GM23338 (cell line): ENCODE data around the gene HELT. TPM values are rescaled to one million over a fixed set of nuclear protein-coding genes. Genes with fewer than 3 reads are reported as not detected.

Experiments used
- ATAC-seq: fragments of 200-7000 bp; cut with Tn5 transposase; 3 replicates; pipeline ENCODE4 v1.9.1; 2020
- DNase-seq: peaks from one replicate; pipeline ENCODE4 v3.0.0-alpha.2; 2015; ENCODE audit warnings: low spot score
- H2AFZ ChIP-seq: fragments of 200-600 bp; sonication (generic); 2 replicates; pipeline ENCODE4 v1.8.0; 2016; ENCODE audit warnings: antibody characterized with exemption, mild to moderate bottlenecking, moderate library complexity
- H3F3A ChIP-seq: fragments of 200-600 bp; sonication (generic); replicated peaks from 2 replicates; pipeline ENCODE4 v1.8.0; 2017; ENCODE audit warnings: antibody characterized with exemption, mixed run types, low read depth
- H3K27ac ChIP-seq: fragments of 200-600 bp; sonication (generic); 2 replicates; pipeline ENCODE4 v1.6.1; 2016; ENCODE audit warnings: low read depth
- H3K27me3 ChIP-seq: fragments of 200-600 bp; sonication (generic); 2 replicates; pipeline ENCODE4 v1.8.0; 2016; ENCODE audit warnings: mild to moderate bottlenecking, mixed run types, moderate library complexity; ENCODE audit not compliant: insufficient read depth
- H3K36me3 ChIP-seq: fragments of 200-600 bp; sonication (generic); 2 replicates; pipeline ENCODE4 v1.8.0; 2016; ENCODE audit warnings: mild to moderate bottlenecking; ENCODE audit not compliant: insufficient read depth
- H3K4me1 ChIP-seq: fragments of 200-600 bp; sonication (generic); 2 replicates; pipeline ENCODE4 v1.8.0; 2016; ENCODE audit warnings: mild to moderate bottlenecking, moderate library complexity; ENCODE audit not compliant: insufficient read depth
- H3K4me2 ChIP-seq: fragments of 200-600 bp; sonication (generic); 2 replicates; pipeline ENCODE4 v1.7.1; 2017; ENCODE audit warnings: mixed run types
- H3K4me3 ChIP-seq: fragments of 200-600 bp; sonication (generic); 2 replicates; pipeline ENCODE4 v1.6.1; 2016; ENCODE audit warnings: mixed run types
- H3K79me2 ChIP-seq: fragments of 200-600 bp; sonication (generic); replicated peaks from 2 replicates; pipeline ENCODE4 v1.8.0; 2017; ENCODE audit warnings: mild to moderate bottlenecking; ENCODE audit not compliant: insufficient read depth
- H3K9me2 ChIP-seq: fragments of 200-600 bp; sonication (generic); 2 replicates; pipeline ENCODE4 v1.8.0; 2017; ENCODE audit not compliant: insufficient read depth
- H4K20me1 ChIP-seq: fragments of 200-600 bp; sonication (generic); replicated peaks from 2 replicates; pipeline ENCODE4 v1.8.0; 2017; ENCODE audit warnings: mild to moderate bottlenecking; ENCODE audit not compliant: insufficient read depth
- H3K27ac Mint-ChIP-seq: 2 replicates; pipeline ENCODE4 v1.8.0; 2020; ENCODE audit warnings: inconsistent platforms, mild to moderate bottlenecking, moderate library complexity, mixed read lengths
- H3K27me3 Mint-ChIP-seq: 3 replicates; pipeline ENCODE4 v1.8.0; 2022; ENCODE audit warnings: low read depth, mild to moderate bottlenecking, moderate library complexity, mixed read lengths, inconsistent platforms; ENCODE audit not compliant: insufficient read depth, poor library complexity
- H3K36me3 Mint-ChIP-seq: 3 replicates; pipeline ENCODE4 v1.8.0; 2021; ENCODE audit warnings: low read depth, mild to moderate bottlenecking, inconsistent platforms, moderate library complexity, mixed read lengths
- H3K4me1 Mint-ChIP-seq: 3 replicates; pipeline ENCODE4 v1.8.0; 2020; ENCODE audit warnings: mild to moderate bottlenecking, inconsistent platforms, mixed read lengths
- H3K4me3 Mint-ChIP-seq: 3 replicates; pipeline ENCODE4 v1.8.0; 2021; ENCODE audit warnings: moderate library complexity, mild to moderate bottlenecking, inconsistent platforms, mixed read lengths
- H3K9me3 Mint-ChIP-seq: 3 replicates; pipeline ENCODE4 v1.8.0; 2020; ENCODE audit warnings: moderate library complexity, mild to moderate bottlenecking, inconsistent platforms, mixed read lengths
- CTCF ChIP-seq, 2 experiments: fragments of 200-600 bp in 1 of 2; sonication (generic) in 1 of 2; conservative IDR thresholded peaks; 2 replicates each; pipeline versions ENCODE4 v1.5.1 to v1.6.1; 2016 to 2017; ENCODE audit warnings: antibody characterized with exemption in 2 of 2, low read depth in 2 of 2, mild to moderate bottlenecking in 2 of 2, moderate library complexity in 1 of 2
- EZH2 ChIP-seq: fragments of 200-600 bp; sonication (generic); IDR thresholded peaks from one replicate; pipeline ENCODE4 v1.8.0; 2017; ENCODE audit warnings: antibody characterized with exemption, mild to moderate bottlenecking, low read depth; ENCODE audit not compliant: unreplicated experiment
- EZH2phosphoT487 ChIP-seq: fragments of 200-600 bp; sonication (generic); IDR thresholded peaks from one replicate; pipeline ENCODE4 v1.8.1; 2018; ENCODE audit warnings: antibody characterized with exemption; ENCODE audit not compliant: unreplicated experiment
- POLR2AphosphoS5 ChIP-seq: IDR thresholded peaks from 2 replicates; pipeline ENCODE4 v1.6.1; 2016; ENCODE audit warnings: antibody characterized with exemption, low read depth
- REST ChIP-seq: IDR thresholded peaks from one replicate; pipeline ENCODE4 v1.6.1; 2018; ENCODE audit warnings: antibody characterized with exemption; ENCODE audit not compliant: unreplicated experiment
- STAT1 ChIP-seq: IDR thresholded peaks from one replicate; pipeline ENCODE4 v1.6.1; 2016; ENCODE audit warnings: antibody characterized with exemption; ENCODE audit not compliant: unreplicated experiment
- ZNF331 ChIP-seq: fragments of 250-450 bp; sonication (Bioruptor Pico); IDR thresholded peaks from 2 replicates; pipeline ENCODE4 v1.5.0; 2020; ENCODE audit warnings: low read depth, mild to moderate bottlenecking, moderate library complexity
- ZNF462 ChIP-seq: fragments of 250-450 bp; sonication (Bioruptor Pico); IDR thresholded peaks from 2 replicates; pipeline ENCODE4 v1.5.0; 2020; ENCODE audit warnings: mild to moderate bottlenecking, moderate library complexity
- polyA plus RNA-seq: library from polyadenylated mRNA; unstranded; fragments of >200 nt; fragmentation: Nextera tagmentation; extraction: Ambion mirVana; gene quantifications from 2 replicates; pipeline ENCODE4 v1.2.1, GENCODE V29; 2016
- total RNA-seq: library from RNA; depleted of rRNA; stranded (reverse); fragments of >200 nt; shearing (Covaris generic); gene quantifications from 2 replicates; pipeline ENCODE4 v1.2.3, GENCODE V29; 2014

HELT gene
- total and polyA plus RNA-seq, 2 experiments from 2014 or later, result not detected

- no peak for TF ChIP-seq CTCF (conservative IDR thresholded peaks at IDR 0.05; ENCODE audit: low read depth in 2 of 2)
Observed at GRCh38 chr4:185062606-185063005, 44.3 kb downstream of the HELT start (continued).

DNA sequence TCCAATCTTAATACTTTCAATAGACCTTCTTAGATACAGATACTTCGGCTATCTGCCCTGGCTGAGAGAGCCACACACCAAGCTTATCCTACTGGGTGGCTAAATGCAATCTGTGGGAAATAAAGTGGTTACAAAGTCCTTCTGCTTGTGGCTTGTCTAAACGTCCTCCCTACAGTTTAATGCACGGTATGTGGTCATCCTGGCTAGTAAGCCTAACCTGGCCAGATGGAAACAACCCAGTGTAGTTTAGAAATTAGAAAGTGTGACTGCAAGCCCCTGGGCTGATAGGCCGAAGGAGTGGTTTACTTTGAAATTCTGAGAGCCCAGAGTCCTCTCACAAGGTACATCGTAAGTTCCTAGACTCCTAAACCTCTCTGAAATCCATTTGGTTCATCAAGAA lies 47.9 kb downstream of the HELT start:
- DNase-seq, result no peak
- Histone ChIP-seq H3K4me1 (peaks cover 14% of the 10 kb centered on the region; the same call in 1 of the 2 replicates), H2AFZ (peak overlapping the region; percentile 48; the same call in 1 of the 2 replicates), H3K27me3 (no peaks in the 10 kb centered on the region), H3K4me3 (no peak overlapping the region), H3K36me3 (no peaks in the 10 kb centered on the region), H3F3A (no peaks in the 10 kb centered on the region), H3K9me2 (no peaks in the 10 kb centered on the region), H3K4me2 (0 out of 2 replicates have a peak overlapping the region, but pooled peaks have one; percentile 15), H3K79me2 (no peaks in the 10 kb centered on the region), H4K20me1 (no peaks in the 10 kb centered on the region), H3K27ac (no peak overlapping the region)
- peaks cover 18% of the 10 kb centered on the region for H3K4me1 Mint-ChIP-seq
- peaks cover 2% of the 10 kb centered on the region; the same call in 1 of the 3 replicates for H3K9me3 Mint-ChIP-seq
- H3K27me3 Mint-ChIP-seq, result peaks cover 4% of the 10 kb centered on the region
- no peak for ATAC-seq
- TF ChIP-seq ZNF462 (CRISPR knock-in tag) (no peak), ZNF331 (no peak), EZH2 (no peak), CTCF (conservative IDR thresholded peaks at IDR 0.05; ENCODE audit: low read depth in 2 of 2) (no peak), REST (no peak), POLR2AphosphoS5 (no peak), STAT1 (no peak), EZH2phosphoT487 (no peak)
- no peak overlapping the region for H3K27ac Mint-ChIP-seq
- no peak overlapping the region for H3K4me3 Mint-ChIP-seq
- H3K36me3 Mint-ChIP-seq, result no peaks in the 10 kb centered on the region
